GM21367 (cell line): ENCODE data around the gene NARF.

Experiments used
- ATAC-seq: cut with Tn5 transposase; IDR thresholded peaks from one replicate; pipeline ENCODE4 v1.9.1; 2021; ENCODE audit not compliant: unreplicated experiment

The NARF gene

GRCh38 chr17:82433560-82434215, 24.9 kb upstream of the NARF start:
- ATAC-seq: no peak

- ATAC-seq: no peak
Measured at GRCh38 chr17:82434216-82434565, 24.4 kb upstream of the NARF start.

- no peak for ATAC-seq
Measured at GRCh38 chr17:82435103-82435502, 23.4 kb upstream of the NARF start.

- no peak for ATAC-seq
Measured at GRCh38 chr17:82435601-82436583, 22.6 kb upstream of the NARF start.

DNA sequence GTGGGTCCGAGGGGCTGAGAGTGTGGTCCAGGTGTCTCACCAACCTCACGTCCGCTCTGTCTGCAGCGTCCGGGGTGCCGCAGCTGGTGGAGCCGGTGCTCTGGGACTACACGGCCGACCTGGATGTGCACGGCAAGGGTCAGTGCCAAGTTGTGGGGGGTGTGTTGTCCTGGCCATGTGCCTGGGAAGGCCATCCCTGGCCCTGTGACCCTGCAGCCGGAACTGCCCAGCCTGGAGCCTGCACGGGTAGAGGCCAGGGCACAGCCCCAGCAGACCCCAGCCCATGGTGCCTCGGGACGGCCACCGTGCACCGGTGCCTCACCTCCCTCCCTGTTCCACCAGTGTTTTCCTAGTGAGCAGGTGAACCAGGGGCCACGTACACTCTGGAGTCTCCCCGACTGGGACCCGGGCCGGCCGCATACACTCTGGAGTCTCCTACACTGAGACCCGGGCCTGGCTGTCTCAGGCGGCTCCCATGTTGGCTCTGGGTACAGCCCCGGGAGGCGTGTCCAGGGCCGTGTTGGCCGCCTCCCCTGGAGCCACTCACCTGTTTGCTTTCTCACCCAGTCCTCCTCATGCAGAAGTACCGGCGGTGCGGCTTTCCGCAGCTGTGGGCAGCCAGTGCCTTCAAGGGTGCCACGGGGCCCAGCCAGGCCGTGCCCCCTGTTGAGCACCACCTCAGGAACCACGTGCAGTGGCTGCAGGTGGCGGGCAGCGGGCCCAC, 21.8 kb upstream of the NARF start:
- ATAC-seq: no peak

DNA sequence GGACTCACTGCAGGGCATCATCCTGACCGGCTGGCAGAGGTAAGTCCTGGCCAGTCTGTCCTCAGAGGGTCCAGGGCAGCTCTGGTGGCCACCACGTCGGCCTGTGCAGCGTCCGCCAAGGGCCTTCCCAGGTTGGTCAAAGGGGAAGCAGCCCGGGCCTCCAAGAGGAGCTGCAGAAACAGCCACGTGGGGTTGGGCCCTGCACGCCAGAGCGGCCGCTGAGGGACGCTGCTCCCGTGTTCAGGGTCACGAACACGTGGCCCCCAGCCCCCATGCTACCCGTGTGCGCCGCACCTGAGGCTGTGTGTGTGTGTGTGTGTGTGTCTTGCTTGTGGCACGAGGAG, 21.2 kb upstream of the NARF start:
- ATAC-seq: no peak

DNA sequence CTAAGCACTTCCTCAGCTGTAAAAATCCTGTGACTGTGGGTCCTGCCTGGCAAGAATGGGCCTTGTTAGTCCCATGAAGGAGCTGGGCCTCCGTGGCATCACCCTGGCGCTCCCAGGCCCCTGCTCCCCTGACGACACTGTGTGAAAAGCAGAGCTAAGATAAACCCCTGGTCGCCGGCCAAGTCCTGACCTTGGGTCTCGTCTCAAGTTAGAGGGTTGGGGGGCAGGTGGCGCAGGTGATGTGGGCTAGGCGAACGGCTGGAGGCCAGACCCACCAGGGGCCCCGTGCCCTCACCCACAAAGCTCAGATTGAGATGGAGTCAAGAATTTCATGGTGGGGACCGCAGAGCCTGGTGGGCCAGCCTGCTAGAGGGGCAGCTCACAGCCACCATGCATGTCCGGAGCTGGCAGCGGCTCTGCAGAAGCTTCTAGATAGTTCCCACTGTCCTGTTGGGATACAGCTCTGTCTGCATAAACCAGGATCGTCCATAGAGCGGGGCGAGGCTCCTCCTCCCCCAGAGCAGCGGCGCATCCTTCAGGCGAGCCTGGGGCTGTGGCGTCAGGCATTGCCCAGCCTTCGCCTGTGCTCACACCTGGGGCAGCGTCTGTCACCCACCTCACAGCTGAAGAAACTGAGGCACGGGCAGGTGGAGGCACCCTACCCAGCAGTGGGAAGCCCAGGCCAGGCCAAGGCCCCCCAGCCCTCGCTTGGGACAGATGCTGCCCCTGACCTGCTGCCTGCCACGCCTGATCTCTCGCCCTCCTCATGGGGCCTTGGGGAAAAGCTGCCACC, 19.9 kb upstream of the NARF start:
- ATAC-seq: no peak

- ATAC-seq: no peak
Measured at GRCh38 chr17:82439194-82439828, 19.2 kb upstream of the NARF start.

DNA sequence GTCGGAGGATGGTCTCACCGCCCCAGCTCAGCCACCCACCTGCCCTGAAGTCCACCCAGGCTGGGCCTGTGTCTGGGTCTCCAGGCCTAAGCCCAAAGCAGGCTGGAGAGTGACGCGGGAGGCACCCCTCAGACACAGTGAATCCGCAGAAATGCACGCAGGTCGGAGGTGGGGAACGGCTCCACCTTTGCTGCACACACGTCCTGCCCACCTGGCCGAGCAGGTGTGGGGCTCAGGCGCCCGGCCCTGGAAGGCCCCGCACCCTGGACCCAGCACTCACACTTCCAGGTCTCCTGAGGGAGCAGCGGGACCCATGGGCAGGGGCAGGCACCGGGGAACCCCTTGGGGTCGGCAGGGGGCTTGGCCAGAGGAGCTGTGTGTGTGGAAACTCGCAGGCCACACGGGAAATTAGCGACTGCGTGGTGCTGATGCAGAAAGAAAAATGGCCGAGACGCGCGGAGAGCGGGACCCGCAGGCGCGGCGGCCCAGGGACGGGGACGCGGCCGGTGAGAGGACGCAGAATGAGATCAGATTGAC, 18.6 kb upstream of the NARF start:
- no peak for ATAC-seq

DNA sequence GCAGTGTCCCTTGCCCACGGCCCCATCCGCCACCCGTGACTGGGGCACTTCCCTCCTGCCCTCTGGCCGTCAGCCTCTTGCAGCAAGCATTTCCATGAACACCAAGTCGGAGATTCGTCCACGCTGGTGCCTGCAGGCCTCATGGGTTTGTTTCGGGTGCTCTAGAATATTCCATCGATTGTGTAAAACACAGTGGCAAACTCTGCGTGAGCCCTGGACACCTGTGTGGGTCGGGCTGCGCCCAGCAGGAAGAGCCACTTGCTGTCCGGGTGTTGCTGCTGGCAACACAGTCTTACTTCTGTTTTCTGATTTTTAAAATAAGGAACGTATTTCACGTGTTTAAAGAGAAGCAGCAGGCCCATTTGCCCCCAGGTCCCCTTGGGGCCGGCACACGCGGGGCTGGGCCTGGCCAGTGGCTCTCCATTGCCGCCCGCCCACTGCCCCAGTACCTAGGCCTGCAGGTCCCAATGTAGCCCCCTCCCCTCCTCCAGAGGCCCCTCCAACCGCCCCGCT, 18.0 kb upstream of the NARF start:
- no peak for ATAC-seq

- no peak for ATAC-seq
Measured at GRCh38 chr17:82440991-82441627, 17.4 kb upstream of the NARF start.

DNA sequence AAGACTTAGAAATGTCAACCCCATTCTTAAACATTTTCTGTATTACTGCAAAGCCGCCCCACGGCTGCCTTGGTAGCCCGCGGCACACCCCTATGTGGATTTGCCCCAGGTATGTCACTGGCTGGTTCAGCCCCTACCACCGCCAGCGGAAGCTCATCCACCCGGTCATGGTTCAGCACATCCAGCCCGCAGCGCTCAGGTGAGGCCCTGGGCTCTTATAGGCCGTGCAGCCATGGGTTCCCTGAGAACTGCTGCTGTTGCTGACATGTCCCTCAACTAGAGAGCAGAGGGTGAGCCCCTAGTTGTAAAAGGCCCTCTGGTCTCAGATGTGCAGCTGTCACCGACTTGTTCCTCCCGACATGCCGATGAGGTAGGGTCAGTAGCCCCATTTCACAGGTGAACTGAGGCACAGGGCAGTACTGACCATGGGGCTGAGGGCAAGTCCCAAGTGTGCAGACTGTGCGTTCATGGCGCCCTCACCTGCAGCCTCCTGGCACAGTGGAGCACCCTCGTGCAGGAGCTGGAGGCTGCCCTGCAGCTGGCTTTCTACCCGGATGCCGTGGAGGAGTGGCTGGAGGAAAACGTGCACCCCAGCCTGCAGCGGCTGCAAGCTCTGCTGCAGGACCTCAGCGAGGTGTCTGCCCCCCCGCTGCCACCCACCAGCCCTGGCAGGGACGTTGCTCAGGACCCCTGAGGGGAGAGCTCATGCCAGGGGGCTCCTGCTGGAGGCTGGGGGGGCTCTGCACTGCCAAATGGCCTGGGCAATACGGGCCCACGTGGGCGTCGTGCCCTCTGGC, 16.7 kb upstream of the NARF start:
- ATAC-seq: no peak

DNA sequence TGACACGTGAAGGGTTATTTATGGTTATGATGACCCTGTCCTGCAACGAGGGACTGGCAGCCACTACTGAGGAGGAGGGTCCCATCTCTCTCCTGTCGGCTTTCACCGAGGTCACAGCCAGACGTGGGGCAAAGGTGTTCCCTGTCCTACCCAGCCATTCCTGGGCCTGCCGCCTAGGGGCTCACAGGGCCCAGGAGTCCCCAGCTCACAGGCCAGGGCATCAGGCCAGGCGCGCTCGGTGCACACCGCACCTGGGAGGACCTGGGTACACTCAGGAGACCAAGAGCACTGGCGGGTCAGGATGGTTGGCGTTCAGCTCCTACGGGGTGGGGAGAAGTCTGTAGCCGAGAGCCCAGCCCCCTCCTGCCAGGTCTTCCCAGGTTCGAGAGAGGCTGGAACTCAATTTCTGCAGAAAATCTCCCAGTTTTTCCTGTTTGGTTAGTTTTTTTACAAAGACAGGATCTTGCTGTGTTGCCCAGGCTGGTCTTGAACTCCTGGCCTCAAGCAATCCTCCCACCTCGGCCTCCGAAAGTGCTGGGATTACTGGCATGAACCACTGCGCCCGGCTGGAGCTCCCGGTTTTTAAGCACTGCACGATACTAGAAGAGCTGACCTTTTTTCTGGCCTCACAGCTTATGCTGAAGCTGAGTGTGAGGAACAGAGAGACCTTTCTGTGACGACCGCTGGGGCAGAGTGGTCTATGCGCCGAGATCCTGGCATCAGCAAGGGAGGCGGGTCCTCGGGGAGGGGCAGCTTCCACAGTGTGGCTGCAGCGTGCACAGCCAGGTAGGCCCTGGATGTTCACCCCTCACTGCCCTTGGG, 15.7 kb upstream of the NARF start:
- no peak for ATAC-seq

DNA sequence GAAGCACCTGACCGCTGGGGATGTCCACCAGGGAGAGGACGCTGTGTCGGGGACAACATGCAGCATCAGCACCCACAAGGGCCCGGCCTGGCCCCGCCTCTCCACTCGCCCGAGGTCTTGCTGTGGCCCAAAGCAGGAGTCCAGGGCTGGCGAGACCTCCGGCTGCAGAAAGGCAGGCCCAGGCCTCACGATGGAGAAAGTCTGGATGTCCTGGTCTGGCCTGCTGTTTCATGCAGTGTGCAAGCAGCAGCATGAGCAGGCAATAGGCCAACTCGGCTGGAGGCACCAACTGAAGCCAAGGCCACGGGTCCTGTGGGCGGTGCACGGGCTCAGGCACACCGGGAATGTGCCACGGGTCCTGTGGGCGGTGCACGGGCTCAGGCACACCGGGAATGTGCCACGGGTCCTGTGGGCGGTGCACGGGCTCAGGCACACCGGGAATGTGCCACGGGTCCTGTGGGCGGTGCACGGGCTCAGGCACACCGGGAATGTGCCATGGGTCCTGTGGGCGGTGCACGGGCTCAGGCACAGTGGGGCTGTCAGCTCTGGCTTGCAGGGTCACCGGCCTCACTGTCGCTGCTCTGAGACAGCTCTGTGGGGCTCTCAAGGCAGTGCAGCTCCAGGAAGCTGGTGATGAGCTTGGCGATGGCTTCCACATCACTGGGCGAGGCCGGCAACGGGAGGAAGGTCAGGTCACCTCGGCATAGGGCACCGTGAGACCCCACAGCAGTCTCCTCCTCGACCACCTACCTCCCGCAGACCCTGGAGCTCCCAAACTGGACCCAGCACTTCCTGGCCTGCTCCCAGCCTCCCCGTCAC, 14.9 kb upstream of the NARF start:
- no peak for ATAC-seq

DNA sequence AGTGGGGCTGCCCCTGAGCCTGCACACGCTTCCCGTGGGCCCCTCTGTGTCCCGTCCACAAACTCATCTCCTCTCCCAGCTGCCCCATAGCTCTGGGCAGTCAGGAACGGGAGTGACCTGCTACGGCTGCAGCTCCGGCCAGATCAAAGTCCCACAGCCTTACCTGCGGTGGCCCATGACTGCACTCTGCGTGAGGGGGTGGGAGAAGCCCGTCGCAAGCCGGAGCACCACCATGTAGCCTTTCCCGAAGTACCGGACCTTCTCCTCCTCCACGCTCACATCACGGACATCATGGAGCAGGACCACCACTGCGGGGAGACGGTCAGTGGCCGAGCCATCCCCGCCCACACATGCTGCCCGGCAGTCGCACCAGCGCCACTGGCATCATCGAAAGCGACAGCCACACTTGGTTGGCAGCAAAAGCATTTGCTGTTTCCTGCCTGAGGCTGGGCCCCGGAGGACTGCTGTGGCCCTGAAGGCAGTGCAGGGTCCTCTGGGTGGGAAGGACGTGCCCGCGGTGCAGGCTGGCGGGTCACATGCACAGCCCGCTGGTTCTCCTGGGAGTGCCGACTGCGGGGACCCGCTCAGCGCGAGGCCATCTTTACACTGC, 14.2 kb upstream of the NARF start:
- no peak for ATAC-seq

DNA sequence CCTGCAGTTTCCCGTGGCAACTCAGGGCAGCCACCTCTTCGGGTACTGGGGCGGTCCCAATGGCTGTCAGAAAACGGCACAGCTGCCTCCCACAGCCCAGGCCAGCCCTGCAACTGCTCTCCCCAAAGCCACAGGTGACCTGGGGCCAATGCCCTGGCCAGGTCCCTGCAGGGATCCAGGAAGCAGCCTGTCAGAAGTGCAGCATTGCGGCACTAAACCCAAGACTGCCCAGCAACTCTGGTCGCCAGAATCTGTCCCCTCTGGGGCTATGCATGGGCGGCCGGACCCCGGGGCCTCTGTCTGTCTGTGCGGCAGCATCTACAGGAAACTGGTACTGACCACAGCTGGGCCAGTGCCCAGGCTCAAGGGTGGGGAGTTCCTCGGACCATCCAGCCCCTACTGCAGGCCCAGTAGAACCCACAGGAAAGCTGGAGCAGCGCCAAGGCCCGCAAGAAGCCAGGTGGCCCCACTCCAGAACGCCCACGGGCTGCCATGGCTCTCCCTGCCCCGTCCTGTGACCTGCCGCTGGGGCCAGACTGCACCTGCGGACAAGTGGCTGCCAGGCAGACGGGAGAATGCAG, 13.5 kb upstream of the NARF start:
- no peak for ATAC-seq
